Esophagus squamous epithelium (tissue), 4 donors: ENCODE measurements around the gene SYT9.

ENCODE experiments used
- CTCF ChIP-seq, 6 experiments: fragments of 450-650 bp in 4 of 6; fragments of 200-600 bp in 2 of 6; sonication (generic) in 2 of 6; IDR thresholded peaks; one replicate each; pipeline ENCODE4 v1.5.1; 2016 to 2019; ENCODE audit warnings: antibody characterized with exemption in 6 of 6, mild to moderate bottlenecking in 4 of 6, moderate library complexity in 4 of 6
- POLR2A ChIP-seq, 4 donors: fragments of 450-650 bp; IDR thresholded peaks; one replicate each; pipeline ENCODE4 v1.6.1; 2017; ENCODE audit warnings: antibody characterized with exemption in 4 of 4, mild to moderate bottlenecking in 4 of 4, moderate library complexity in 3 of 4

DNA sequence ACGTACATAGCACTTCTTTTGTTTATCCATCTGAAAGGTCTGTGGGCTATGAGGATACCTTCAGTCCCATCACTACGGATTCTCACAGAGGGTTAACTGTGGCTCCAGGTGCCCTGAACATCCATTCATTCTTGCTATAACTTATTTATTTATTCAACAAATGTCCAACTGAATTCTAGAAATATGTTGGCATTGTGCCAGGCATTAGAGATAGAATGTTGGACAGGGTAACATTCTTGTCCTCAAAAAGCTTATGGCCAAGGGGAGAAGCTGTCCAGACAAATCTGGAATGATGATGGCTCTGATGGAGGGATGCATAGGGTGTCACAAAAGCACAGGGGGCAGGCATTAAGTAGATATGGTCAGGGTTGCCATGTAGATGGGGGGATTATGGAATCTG lies 242.0 kb downstream of the SYT9 start:
- TF ChIP-seq CTCF (IDR thresholded peaks at IDR 0.05) (no peak), POLR2A (IDR thresholded peaks at IDR 0.05) (no peak)
